ENCODE data around the gene NDEL1.

- TF ChIP-seq EZH2 (IDR thresholded peaks at IDR 0.05; ENCODE audit: borderline replicate concordance, low read depth, low read length, severe bottlenecking) (no peak), CTCF (IDR thresholded peaks at IDR 0.05; ENCODE audit: extremely low read depth in 1 of 2, insufficient read depth in 1 of 2, low read depth in 1 of 2, low read length in 2 of 2) (no peak), POLR2A (IDR thresholded peaks at IDR 0.05; ENCODE audit: low read depth, low read length) (no peak), MAX (IDR thresholded peaks at IDR 0.05; ENCODE audit: insufficient read depth, insufficient read length) (no peak), MYC (IDR thresholded peaks at IDR 0.05; ENCODE audit: low read depth, low read length) (no peak), POLR2AphosphoS5 (IDR thresholded peaks at IDR 0.05; ENCODE audit: insufficient read depth, low read depth, low read length) (no peak), GATA2 (IDR thresholded peaks at IDR 0.05; ENCODE audit: insufficient read depth, insufficient read length, low read depth, low read length) (no peak)
Observed at GRCh38 chr17:8426802-8427201, 8.9 kb upstream of the NDEL1 start.
